Measurements from ENCODE around the gene IQSEC1.
A peak's percentile ranks its signal among the peaks of the same experiment; 100 is the strongest.

IQSEC1 gene

DNA sequence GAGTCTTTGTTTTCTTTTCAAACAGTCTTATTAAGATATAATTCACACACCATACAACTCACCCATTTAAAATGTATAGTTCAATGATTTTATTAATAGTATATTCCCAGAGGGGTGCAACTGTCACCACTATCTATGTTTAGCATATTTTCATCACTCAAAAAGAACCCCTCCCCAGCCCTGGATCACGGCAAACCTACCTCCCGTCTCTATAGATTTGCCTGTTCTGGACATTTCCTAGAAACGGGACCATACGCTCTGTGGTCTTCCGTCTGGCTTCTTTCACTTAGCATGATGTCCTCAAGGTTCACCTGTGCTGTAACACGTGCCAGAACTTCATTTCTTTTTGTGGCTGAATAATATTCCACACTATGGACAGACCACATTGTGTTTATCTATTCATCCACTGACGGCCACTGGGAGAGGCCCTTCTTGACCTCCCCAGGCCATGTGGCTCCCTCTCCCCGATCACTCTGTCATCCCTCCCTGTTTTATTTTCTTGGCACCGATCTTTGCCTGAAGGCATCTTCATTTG, 56.4 kb downstream of the IQSEC1 start:
- TF ChIP-seq, protein P1, sequence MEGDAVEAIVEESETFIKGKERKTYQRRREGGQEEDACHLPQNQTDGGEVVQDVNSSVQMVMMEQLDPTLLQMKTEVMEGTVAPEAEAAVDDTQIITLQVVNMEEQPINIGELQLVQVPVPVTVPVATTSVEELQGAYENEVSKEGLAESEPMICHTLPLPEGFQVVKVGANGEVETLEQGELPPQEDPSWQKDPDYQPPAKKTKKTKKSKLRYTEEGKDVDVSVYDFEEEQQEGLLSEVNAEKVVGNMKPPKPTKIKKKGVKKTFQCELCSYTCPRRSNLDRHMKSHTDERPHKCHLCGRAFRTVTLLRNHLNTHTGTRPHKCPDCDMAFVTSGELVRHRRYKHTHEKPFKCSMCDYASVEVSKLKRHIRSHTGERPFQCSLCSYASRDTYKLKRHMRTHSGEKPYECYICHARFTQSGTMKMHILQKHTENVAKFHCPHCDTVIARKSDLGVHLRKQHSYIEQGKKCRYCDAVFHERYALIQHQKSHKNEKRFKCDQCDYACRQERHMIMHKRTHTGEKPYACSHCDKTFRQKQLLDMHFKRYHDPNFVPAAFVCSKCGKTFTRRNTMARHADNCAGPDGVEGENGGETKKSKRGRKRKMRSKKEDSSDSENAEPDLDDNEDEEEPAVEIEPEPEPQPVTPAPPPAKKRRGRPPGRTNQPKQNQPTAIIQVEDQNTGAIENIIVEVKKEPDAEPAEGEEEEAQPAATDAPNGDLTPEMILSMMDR (IDR thresholded peaks at IDR 0.05), result no peak
- no peak for DNase-seq
- Histone ChIP-seq H3K36me3 (no peaks in the 10 kb centered on the region), H3K27ac (peak overlapping the region; percentile 47 to 62), H3K9me3 (no peaks in the 10 kb centered on the region), H3K4me3 (peak overlapping the region in 1 of 2 donors; percentile 22), H3K27me3 (no peaks in the 10 kb centered on the region), H3K4me1 (peaks cover 2 to 67% (median 43%) of the 10 kb centered on the region in 4 donors)
- intact Hi-C loops (cut with DNase I; ENCODE audit: low total_unique reads), result loop anchor here (10.0 kb wide), 1 partner anchor 58 kb away; the partner anchor contains the start of gene IQSEC1

DNA sequence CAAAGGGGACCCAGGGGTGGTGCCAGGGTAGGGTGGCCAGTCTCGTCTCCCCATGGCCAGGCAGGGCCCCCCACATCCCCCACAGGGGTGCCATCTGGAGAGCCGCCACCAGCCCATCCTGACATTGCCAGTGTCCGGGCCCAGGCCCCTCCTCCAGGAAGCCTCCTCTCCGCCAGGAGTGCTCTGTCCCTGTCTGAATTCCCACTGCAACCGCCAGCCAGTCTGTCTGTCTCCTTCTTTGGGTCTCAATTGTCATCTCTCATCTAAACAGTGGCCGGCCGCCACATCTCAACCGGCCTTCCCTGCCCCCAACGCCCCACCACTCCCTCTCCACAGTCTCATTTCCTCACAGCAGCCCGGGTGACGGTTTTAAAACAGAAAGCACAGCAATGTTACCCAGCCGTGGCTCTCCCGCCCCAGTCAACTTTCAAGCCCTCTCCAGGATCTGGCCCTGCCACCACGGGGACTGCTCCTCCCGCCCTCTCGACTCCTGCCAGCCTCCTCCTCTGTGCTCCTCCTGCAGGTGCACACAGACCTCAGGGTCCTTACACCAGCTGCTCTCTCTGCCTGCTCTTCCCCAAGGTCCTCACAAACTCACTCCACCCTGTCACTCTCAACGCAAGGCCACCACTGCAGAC, 57.0 kb downstream of the IQSEC1 start:
- Histone ChIP-seq H3K9me3 (no peaks in the 10 kb centered on the region), H3K27ac (peak overlapping the region; percentile 47 to 62), H3K27me3 (no peaks in the 10 kb centered on the region), H3K36me3 (no peaks in the 10 kb centered on the region), H3K4me3 (peak overlapping the region; percentile 18 to 22), H3K4me1 (peaks cover 2 to 61% (median 37%) of the 10 kb centered on the region in 4 donors)
- intact Hi-C loops (cut with DNase I; ENCODE audit: low total_unique reads), result loop anchor here (10.0 kb wide), 1 partner anchor 59 kb away; the partner anchor contains the start of gene IQSEC1
- TF ChIP-seq, protein P1 (IDR thresholded peaks at IDR 0.05), result no peak
- DNase-seq, result peak; percentile 71 to 86

DNA sequence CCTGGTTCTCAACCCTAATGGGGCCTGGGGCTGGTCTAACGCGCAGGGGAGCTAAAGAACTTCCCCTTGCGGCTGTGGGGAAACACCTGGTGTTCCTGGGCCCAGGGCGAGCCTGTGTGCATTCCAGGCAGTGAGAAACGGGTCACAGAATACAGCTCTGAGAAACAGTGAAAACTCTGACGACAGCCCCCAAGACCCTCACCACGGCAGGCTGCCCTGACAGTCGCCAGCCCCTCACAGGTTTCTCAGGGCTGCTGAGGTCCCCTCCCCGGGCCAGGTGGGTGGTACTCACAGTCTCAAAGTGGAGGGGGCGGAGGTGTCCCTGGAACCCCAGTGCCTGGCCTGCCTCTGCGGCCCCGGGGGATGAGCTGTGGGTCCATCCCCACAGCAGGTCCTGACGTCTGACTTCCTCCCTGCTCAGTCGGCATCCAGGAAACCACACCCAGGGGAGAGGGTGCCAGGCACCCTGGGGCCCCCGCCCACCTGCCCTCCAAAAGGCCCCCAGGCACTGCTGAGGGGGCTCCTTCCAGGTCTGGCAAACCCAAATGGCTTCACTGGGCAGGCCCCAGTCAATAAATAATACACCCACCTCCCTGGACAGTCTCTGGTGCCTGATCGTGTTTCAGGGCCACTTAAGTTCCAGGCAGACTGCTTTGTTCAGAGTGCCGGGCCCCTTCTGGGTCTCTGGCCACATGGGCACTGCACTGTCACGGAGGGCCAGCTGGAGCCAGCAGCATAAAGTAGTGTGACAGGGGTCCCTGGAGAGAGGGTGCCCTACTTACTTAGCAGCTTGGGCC, 57.7 kb downstream of the IQSEC1 start:
- no peak for DNase-seq

DNA sequence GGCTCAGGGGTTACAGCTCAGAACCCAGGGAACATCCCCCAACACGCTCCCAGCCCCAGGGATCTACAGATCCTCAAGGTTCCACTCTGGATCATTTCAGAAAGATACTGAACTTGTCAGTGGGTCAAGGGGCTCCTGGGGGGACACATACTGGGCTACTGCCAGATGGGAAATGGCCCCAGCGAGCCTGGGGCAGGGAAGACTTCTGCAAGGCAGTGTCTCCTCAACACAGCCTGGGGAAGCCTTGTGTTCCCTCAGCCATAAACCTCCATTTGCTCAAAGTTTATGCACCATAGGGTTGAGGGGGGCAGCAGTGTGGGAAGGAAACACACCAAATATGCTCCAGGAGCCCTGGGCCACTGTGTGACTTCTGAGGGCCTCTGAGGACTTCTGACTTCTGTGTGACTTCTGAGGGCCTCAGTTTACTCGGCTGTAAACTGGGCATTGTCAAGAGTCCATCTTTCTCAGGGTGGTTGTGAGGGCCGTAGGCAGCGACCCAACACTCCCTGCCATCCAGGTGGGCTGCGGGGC, 58.4 kb downstream of the IQSEC1 start:
- TF ChIP-seq, protein P1 (IDR thresholded peaks at IDR 0.05), result no peak
- Histone ChIP-seq H3K9me3 (no peaks in the 10 kb centered on the region), H3K4me1 (peaks cover 2 to 47% (median 28%) of the 10 kb centered on the region in 4 donors), H3K36me3 (no peaks in the 10 kb centered on the region), H3K4me3 (peak overlapping the region in 1 of 2 donors; percentile 26), H3K27ac (no peak overlapping the region), H3K27me3 (no peaks in the 10 kb centered on the region)
- peak in 1 of 2 donors; percentile 58 for DNase-seq
- intact Hi-C loops (cut with DNase I; ENCODE audit: low total_unique reads), result loop anchor here (10.0 kb wide), 1 partner anchor 60 kb away; the partner anchor contains the start of gene IQSEC1

More for the DNA sequence above, 57.7 kb downstream of the IQSEC1 start:
- H3K9me3 ChIP-seq, result no peaks in the 10 kb centered on the region
- peak overlapping the region; percentile 18 to 26 for H3K4me3 ChIP-seq
- intact Hi-C loops (cut with DNase I; ENCODE audit: low total_unique reads), result loop anchor here (10.0 kb wide), 1 partner anchor 59 kb away; the partner anchor contains the start of gene IQSEC1
- TF ChIP-seq, protein P1 (IDR thresholded peaks at IDR 0.05), result no peak
- H3K27ac ChIP-seq, result peak overlapping the region; percentile 47 to 62
- peaks cover 2 to 53% (median 34%) of the 10 kb centered on the region in 4 donors for H3K4me1 ChIP-seq
- H3K27me3 ChIP-seq, result no peaks in the 10 kb centered on the region
- H3K36me3 ChIP-seq, result no peaks in the 10 kb centered on the region

DNA sequence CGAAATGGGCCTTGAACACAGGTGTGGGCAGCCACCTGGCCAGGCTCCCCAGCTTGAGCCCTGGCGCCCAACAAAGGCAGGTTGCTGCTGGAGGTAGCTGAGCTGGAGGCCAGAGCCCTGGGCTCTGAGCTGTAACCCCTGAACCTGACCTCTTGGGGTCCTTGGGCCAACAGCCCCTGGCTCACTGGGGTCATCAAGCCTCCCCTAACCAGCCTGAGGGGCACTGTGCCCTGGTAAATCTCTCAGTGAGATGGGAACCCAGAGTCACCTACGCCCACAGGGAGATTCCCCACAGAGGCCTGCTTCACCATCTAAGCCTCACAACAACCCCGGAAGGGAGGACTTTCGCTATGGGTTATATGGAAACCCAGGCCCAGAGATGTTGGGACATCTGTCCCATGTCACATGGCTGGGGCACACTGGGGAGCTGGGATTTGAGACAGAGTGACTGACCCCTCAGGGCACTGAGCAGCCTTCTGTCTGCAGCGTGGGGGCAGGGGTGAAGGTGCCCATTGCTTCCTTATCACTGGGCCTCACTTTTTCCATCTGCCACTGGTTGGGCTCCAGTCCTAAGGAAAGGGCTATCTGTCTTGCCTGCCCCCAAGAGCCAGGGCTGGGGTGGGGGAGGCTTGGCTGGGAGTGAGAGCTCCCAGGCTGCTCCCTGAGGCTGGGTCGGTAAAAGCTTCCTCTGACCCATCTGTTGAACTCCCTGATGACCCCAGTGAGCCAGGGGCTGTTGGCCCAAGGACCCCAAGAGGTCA, 59.1 kb downstream of the IQSEC1 start:
- Histone ChIP-seq H3K36me3 (no peaks in the 10 kb centered on the region), H3K4me3 (no peak overlapping the region), H3K27ac (no peak overlapping the region), H3K9me3 (no peaks in the 10 kb centered on the region), H3K27me3 (no peaks in the 10 kb centered on the region), H3K4me1 (peaks cover 2 to 40% (median 22%) of the 10 kb centered on the region in 4 donors)
- intact Hi-C loops (cut with DNase I; ENCODE audit: low total_unique reads), result loop anchor here (10.0 kb wide), 1 partner anchor 61 kb away; the partner anchor contains the start of gene IQSEC1
- peak in 1 of 2 donors; percentile 37 for DNase-seq
- TF ChIP-seq, protein P1 (IDR thresholded peaks at IDR 0.05), result no peak
